Spleen (tissue), 7 donors: ENCODE measurements around the gene WFIKKN2.
"Not testable (repeated sequence)": the region's sequence is repeated elsewhere in the genome, so short reads cannot be mapped to it uniquely, and the experiment has no call there.

Experiments used
- CTCF ChIP-seq, 11 experiments: fragments of 200-600 bp in 7 of 11; fragments of 450-650 bp in 4 of 11; sonication (generic) in 4 of 11; IDR thresholded peaks in 8 of 11; conservative IDR thresholded peaks in 3 of 11; 1 replicate in 7 of 11; 2 replicates in 4 of 11; pipeline versions ENCODE4 v1.4.0 to v1.8.0; 2016 to 2021; ENCODE audit warnings: antibody characterized with exemption in 11 of 11, inconsistent platforms in 4 of 11, mild to moderate bottlenecking in 1 of 11
- POLR2A ChIP-seq, 3 donors: fragments of 450-650 bp; IDR thresholded peaks; one replicate each; pipeline ENCODE4 v1.5.1; 2017; ENCODE audit warnings: antibody characterized with exemption in 3 of 3, mild to moderate bottlenecking in 1 of 3
- donor health status: DM: no; HTN: no; CAD: no; lungs with moderate emphysema.
- donor health status: DM: no; HTN: no; CAD: no.
- donor health status: DM: no; HTN: no; CAD: no.

GRCh38 chr17:50859727-50860126 lies 24.3 kb downstream of the WFIKKN2 start:
- not testable (repeated sequence) for TF ChIP-seq CTCF (IDR thresholded peaks at IDR 0.05 in 8 of 11, conservative IDR thresholded peaks at IDR 0.05 in 3 of 11); POLR2A (IDR thresholded peaks at IDR 0.05)
